Choroid plexus epithelial cell (primary cell): ENCODE data around the gene FBXO15.
A peak's percentile ranks its signal among the peaks of the same experiment; 100 is the strongest.

ENCODE experiments used
- DNase-seq: peaks from one replicate; pipeline ENCODE4 v3.0.0-alpha.2; 2010; ENCODE audit warnings: low read depth
- H3K4me3 ChIP-seq: 2 replicates; pipeline ENCODE4 v1.5.1; 2011; ENCODE audit warnings: low read depth, mild to moderate bottlenecking, control low read depth, low read length, moderate library complexity
- CTCF ChIP-seq: conservative IDR thresholded peaks from 2 replicates; pipeline ENCODE4 v1.5.1; 2011; ENCODE audit warnings: low read depth, mild to moderate bottlenecking, control low read depth, inconsistent platforms, low read length, moderate library complexity

The FBXO15 gene

GRCh38 chr18:74154716-74155115 is 7.1 kb upstream of the FBXO15 start:
- H3K4me3 ChIP-seq: no peak overlapping the region
- DNase-seq: no peak
- no peak for TF ChIP-seq CTCF

- no peak overlapping the region for H3K4me3 ChIP-seq
- TF ChIP-seq CTCF: no peak
- DNase-seq: no peak
These were observed 6.2 kb upstream of the FBXO15 start for GRCh38 chr18:74153793-74154192.

- no peak for DNase-seq
- no peak for TF ChIP-seq CTCF
- H3K4me3 ChIP-seq: no peak overlapping the region
These were observed 5.7 kb upstream of the FBXO15 start for GRCh38 chr18:74153377-74153776.

- H3K4me3 ChIP-seq: no peak overlapping the region
- TF ChIP-seq CTCF: peak; percentile 32
- DNase-seq: no peak
These were observed 5.2 kb upstream of the FBXO15 start for GRCh38 chr18:74152857-74153256.

GRCh38 chr18:74152270-74152669 is 4.6 kb upstream of the FBXO15 start:
- no peak for DNase-seq
- H3K4me3 ChIP-seq: no peak overlapping the region
- TF ChIP-seq CTCF: no peak

- no peak overlapping the region for H3K4me3 ChIP-seq
- DNase-seq: no peak
- no peak for TF ChIP-seq CTCF
These were observed 2.2 kb upstream of the FBXO15 start for GRCh38 chr18:74149878-74150277.

GRCh38 chr18:74148543-74149070 is 973 bp upstream of the FBXO15 start:
- no peak for TF ChIP-seq CTCF
- DNase-seq: no peak
- peak overlapping the region; percentile 86 for H3K4me3 ChIP-seq
